HEK293 (cell line): ENCODE results near the gene UPF2.

Experiments used
- ATF2 ChIP-seq: fragments of 450-650 bp; formaldehyde crosslinking; IDR thresholded peaks from 2 replicates; pipeline ENCODE4 v1.5.1; 2016; ENCODE audit warnings: missing biosample characterization, missing genetic modification characterization, low read depth
- CTCF ChIP-seq: fragments of 450-650 bp; formaldehyde crosslinking; IDR thresholded peaks from 2 replicates; pipeline ENCODE4 v1.5.1; 2016; ENCODE audit warnings: missing biosample characterization, missing genetic modification characterization
- ZNF114 ChIP-seq: fragments of 450-650 bp; formaldehyde crosslinking; IDR thresholded peaks from 2 replicates; pipeline ENCODE4 v1.5.0; 2017; ENCODE audit warnings: missing biosample characterization, missing genetic modification characterization
- ZNF140 ChIP-seq: fragments of 450-650 bp; formaldehyde crosslinking; IDR thresholded peaks from 2 replicates; pipeline ENCODE4 v1.5.1; 2016; ENCODE audit warnings: missing biosample characterization, missing genetic modification characterization
- ZNF549 ChIP-seq: fragments of 450-650 bp; IDR thresholded peaks from 2 replicates; pipeline ENCODE4 v1.5.1; 2018; ENCODE audit warnings: missing biosample characterization, missing genetic modification characterization, mild to moderate bottlenecking, inconsistent platforms, moderate library complexity
- TF ChIP-seq, protein P1 (sequence below): fragments of 450-650 bp; formaldehyde crosslinking; IDR thresholded peaks from 2 replicates; pipeline ENCODE4 v1.5.1; 2016; ENCODE audit warnings: missing biosample characterization, missing genetic modification characterization, low read depth
- TF ChIP-seq, protein P2 (sequence below): fragments of 450-650 bp; formaldehyde crosslinking; IDR thresholded peaks from 2 replicates; pipeline ENCODE4 v1.5.1; 2017; ENCODE audit warnings: missing biosample characterization, missing genetic modification characterization

DNA sequence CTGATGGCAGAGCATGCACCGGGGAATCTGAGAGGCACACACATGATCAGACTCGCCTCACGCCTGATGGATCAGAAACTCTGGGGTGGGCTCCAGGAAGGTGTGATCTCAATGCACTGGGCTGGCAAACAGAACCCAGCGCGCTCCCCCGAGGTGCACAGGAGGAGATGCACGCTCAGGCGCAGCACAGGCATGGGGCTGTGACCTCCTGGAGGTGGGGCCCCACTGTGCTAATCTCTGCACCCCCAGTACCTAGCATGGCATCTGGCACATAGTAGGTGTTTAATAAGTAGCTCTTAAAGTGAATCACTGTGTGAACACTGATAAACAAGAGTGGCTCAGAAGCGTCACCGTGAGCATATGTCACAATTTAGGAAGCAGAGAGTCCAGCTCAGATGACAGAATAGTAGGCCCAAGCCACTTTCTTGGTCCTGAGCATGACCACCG lies 161.6 kb downstream of the UPF2 start:
- TF ChIP-seq ATF2 (tag by site-specific recombination), result no peak
- TF ChIP-seq, protein P1, sequence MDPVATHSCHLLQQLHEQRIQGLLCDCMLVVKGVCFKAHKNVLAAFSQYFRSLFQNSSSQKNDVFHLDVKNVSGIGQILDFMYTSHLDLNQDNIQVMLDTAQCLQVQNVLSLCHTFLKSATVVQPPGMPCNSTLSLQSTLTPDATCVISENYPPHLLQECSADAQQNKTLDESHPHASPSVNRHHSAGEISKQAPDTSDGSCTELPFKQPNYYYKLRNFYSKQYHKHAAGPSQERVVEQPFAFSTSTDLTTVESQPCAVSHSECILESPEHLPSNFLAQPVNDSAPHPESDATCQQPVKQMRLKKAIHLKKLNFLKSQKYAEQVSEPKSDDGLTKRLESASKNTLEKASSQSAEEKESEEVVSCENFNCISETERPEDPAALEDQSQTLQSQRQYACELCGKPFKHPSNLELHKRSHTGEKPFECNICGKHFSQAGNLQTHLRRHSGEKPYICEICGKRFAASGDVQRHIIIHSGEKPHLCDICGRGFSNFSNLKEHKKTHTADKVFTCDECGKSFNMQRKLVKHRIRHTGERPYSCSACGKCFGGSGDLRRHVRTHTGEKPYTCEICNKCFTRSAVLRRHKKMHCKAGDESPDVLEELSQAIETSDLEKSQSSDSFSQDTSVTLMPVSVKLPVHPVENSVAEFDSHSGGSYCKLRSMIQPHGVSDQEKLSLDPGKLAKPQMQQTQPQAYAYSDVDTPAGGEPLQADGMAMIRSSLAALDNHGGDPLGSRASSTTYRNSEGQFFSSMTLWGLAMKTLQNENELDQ (tag by site-specific recombination), result no peak
- no peak for TF ChIP-seq ZNF140
- no peak for TF ChIP-seq CTCF (tag by site-specific recombination)
- TF ChIP-seq, protein P2, sequence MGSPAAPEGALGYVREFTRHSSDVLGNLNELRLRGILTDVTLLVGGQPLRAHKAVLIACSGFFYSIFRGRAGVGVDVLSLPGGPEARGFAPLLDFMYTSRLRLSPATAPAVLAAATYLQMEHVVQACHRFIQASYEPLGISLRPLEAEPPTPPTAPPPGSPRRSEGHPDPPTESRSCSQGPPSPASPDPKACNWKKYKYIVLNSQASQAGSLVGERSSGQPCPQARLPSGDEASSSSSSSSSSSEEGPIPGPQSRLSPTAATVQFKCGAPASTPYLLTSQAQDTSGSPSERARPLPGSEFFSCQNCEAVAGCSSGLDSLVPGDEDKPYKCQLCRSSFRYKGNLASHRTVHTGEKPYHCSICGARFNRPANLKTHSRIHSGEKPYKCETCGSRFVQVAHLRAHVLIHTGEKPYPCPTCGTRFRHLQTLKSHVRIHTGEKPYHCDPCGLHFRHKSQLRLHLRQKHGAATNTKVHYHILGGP (tag by site-specific recombination), result no peak
- TF ChIP-seq ZNF549 (tag by site-specific recombination), result no peak
- TF ChIP-seq ZNF114 (tag by site-specific recombination), result no peak
